K562 (cell line): Measurements from ENCODE around the gene DHX35.

ENCODE experiments used
- BRF2 ChIP-seq: IDR thresholded peaks from 3 replicates; pipeline ENCODE4 v1.6.1; 2011; ENCODE audit warnings: borderline replicate concordance, mild to moderate bottlenecking; ENCODE audit not compliant: insufficient read length, insufficient read depth
- CTCF ChIP-seq, 3 experiments: IDR thresholded peaks in 2 of 3; conservative IDR thresholded peaks in 1 of 3; 2 replicates each; pipeline ENCODE4 v1.5.1; 2011 to 2012; ENCODE audit warnings: low read length in 3 of 3, mild to moderate bottlenecking in 3 of 3, control low read depth in 2 of 3, improper control_type of control experiment in 1 of 3, inconsistent platforms in 1 of 3, low read depth in 1 of 3, mixed read lengths in 1 of 3, moderate library complexity in 1 of 3; ENCODE audit not compliant: insufficient read depth in 2 of 3
- ELF4 ChIP-seq: fragments of 450-650 bp; formaldehyde crosslinking; IDR thresholded peaks from 2 replicates; pipeline ENCODE4 v1.4.0; 2022; ENCODE audit warnings: missing genetic modification characterization
- EZH2 ChIP-seq: IDR thresholded peaks from 2 replicates; pipeline ENCODE4 v1.6.1; 2012; ENCODE audit warnings: low read depth, mild to moderate bottlenecking, inconsistent platforms, low read length, borderline replicate concordance
- JUND ChIP-seq, 2 experiments: IDR thresholded peaks; 2 replicates in 1 of 2; 3 replicates in 1 of 2; pipeline ENCODE4 v1.6.1; 2011; ENCODE audit warnings: borderline replicate concordance in 2 of 2, low read depth in 2 of 2, low read length in 2 of 2, improper control_type of control experiment in 1 of 2, missing biosample characterization in 1 of 2, missing genetic modification characterization in 1 of 2, missing genetic modification reagents in 1 of 2
- NFRKB ChIP-seq: fragments of 450-650 bp; IDR thresholded peaks from 2 replicates; pipeline ENCODE4 v1.6.1; 2016; ENCODE audit warnings: low read depth
- NFXL1 ChIP-seq: fragments of 450-650 bp; formaldehyde crosslinking; IDR thresholded peaks from 2 replicates; pipeline ENCODE4 v1.4.0; 2021; ENCODE audit warnings: mild to moderate bottlenecking
- POLR2A ChIP-seq: fragments of 450-650 bp; conservative IDR thresholded peaks from 2 replicates; pipeline ENCODE4 v1.6.1; 2016
- POLR2AphosphoS5 ChIP-seq: IDR thresholded peaks from 2 replicates; pipeline ENCODE4 v1.6.1; 2011; ENCODE audit warnings: mild to moderate bottlenecking, low read depth, low read length, moderate library complexity; ENCODE audit not compliant: control insufficient read depth, insufficient read depth
- TAF1 ChIP-seq: IDR thresholded peaks from 2 replicates; pipeline ENCODE4 v1.6.1; 2011; ENCODE audit warnings: mild to moderate bottlenecking, low read length, moderate library complexity; ENCODE audit not compliant: insufficient read depth, control insufficient read depth, severe bottlenecking; ENCODE audit errors: extremely low read depth
- YY1 ChIP-seq, 3 experiments: IDR thresholded peaks; 2 replicates each; pipeline ENCODE4 v1.6.1; 2011; ENCODE audit warnings: low read length in 2 of 3, mild to moderate bottlenecking in 2 of 3, moderate library complexity in 2 of 3, borderline replicate concordance in 1 of 3, control low read depth in 1 of 3, low read depth in 1 of 3; ENCODE audit not compliant: insufficient read depth in 3 of 3, insufficient replicate concordance in 2 of 3, control insufficient read depth in 1 of 3, insufficient read length in 1 of 3; ENCODE audit errors: extremely low read depth in 1 of 3
- ZHX1 ChIP-seq: fragments of 150-350 bp; conservative IDR thresholded peaks from 2 replicates; pipeline ENCODE4 v1.6.1; 2014; ENCODE audit warnings: low read length
- ZNF217 ChIP-seq: sonication (generic); formaldehyde crosslinking; IDR thresholded peaks from 2 replicates; pipeline ENCODE4 v1.8.0; 2022; ENCODE audit warnings: mild to moderate bottlenecking, missing genetic modification reagents
- ZNF507 ChIP-seq: conservative IDR thresholded peaks from 2 replicates; pipeline ENCODE4 v1.6.1; 2017; ENCODE audit warnings: missing genetic modification characterization, missing compliant biosample characterization

GRCh38 chr20:39010496-39010895 is 48.4 kb downstream of the DHX35 start:
- TF ChIP-seq EZH2 (no peak), ELF4 (no peak), POLR2AphosphoS5 (no peak), CTCF (IDR thresholded peaks at IDR 0.05 in 2 of 3, conservative IDR thresholded peaks at IDR 0.05 in 1 of 3; ENCODE audit: insufficient read depth in 2 of 3, low read depth in 1 of 3, low read length in 3 of 3) (no peak), ZHX1 (no peak), JUND (IDR thresholded peaks at IDR 0.05; ENCODE audit: borderline replicate concordance, low read depth, low read length) (no peak), JUND (tag; IDR thresholded peaks at IDR 0.05; ENCODE audit: borderline replicate concordance, low read depth, low read length) (no peak), ZNF507 (no peak), NFRKB (no peak), POLR2A (no peak), BRF2 (no peak), NFXL1 (CRISPR knock-in tag) (no peak), YY1 (IDR thresholded peaks at IDR 0.05; ENCODE audit: borderline replicate concordance in 1 of 3, control insufficient read depth in 1 of 3, extremely low read depth in 1 of 3, insufficient read depth in 3 of 3, insufficient read length in 1 of 3, insufficient replicate concordance in 2 of 3, low read depth in 1 of 3, low read length in 2 of 3) (no peak), ZNF217 (CRISPR knock-in tag) (no peak), TAF1 (no peak)
